Tibial nerve (tissue), 4 donors: Measurements from ENCODE around the gene MGMT.

Experiments used
- EP300 ChIP-seq, 2 donors: sonication (generic); formaldehyde crosslinking; IDR thresholded peaks; one replicate each; pipeline ENCODE4 v1.6.1; 2017; ENCODE audit warnings: antibody characterized with exemption in 2 of 2, mild to moderate bottlenecking in 1 of 2
- TF ChIP-seq, protein P1 (sequence below), 5 experiments: fragments of 200-600 bp in 3 of 5; fragments of 450-650 bp in 2 of 5; sonication (generic) in 3 of 5; IDR thresholded peaks; one replicate each; pipeline ENCODE4 v1.5.1; 2016 to 2019; ENCODE audit warnings: antibody characterized with exemption in 5 of 5, mild to moderate bottlenecking in 3 of 5, moderate library complexity in 2 of 5

DNA sequence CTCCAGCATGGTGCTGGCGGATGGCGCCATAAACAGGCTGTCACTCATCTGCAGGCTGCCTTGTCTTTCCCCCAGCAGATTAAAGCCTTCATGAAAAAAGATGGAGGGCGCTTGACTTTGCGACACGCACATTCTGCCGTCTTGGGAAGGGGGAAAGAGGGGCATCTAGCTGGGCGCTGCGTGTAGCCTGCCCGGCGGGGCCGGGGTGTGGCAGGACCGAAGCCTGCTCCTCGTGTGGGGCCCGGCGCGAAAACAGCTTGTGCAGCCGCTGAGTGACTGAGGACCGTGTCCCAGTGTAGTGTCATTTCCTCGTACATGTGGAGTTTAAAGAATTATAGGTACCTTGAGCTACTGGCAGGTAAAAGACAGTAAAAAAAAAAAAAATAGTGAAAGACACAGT lies 97.9 kb downstream of the MGMT start:
- TF ChIP-seq, protein P1, sequence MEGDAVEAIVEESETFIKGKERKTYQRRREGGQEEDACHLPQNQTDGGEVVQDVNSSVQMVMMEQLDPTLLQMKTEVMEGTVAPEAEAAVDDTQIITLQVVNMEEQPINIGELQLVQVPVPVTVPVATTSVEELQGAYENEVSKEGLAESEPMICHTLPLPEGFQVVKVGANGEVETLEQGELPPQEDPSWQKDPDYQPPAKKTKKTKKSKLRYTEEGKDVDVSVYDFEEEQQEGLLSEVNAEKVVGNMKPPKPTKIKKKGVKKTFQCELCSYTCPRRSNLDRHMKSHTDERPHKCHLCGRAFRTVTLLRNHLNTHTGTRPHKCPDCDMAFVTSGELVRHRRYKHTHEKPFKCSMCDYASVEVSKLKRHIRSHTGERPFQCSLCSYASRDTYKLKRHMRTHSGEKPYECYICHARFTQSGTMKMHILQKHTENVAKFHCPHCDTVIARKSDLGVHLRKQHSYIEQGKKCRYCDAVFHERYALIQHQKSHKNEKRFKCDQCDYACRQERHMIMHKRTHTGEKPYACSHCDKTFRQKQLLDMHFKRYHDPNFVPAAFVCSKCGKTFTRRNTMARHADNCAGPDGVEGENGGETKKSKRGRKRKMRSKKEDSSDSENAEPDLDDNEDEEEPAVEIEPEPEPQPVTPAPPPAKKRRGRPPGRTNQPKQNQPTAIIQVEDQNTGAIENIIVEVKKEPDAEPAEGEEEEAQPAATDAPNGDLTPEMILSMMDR (IDR thresholded peaks at IDR 0.05) = no peak
- TF ChIP-seq EP300 (IDR thresholded peaks at IDR 0.05) = no peak
